Activated T-helper 2 cell treated with anti-CD3 and anti-CD28 coated beads, Interferon-gamma antibody, Interleukin-2, Interleukin-4, amounts not matched to agents 10 μg/mL and 5 μg/mL and 100 μg/mL, durations not matched to agents 14 hours and 24 hours and 36 hours (primary cell): ENCODE measurements around the gene KIF22. TPM values are rescaled to one million over a fixed set of nuclear protein-coding genes. Genes with fewer than 3 reads are reported as not detected.
A peak's percentile ranks its signal among the peaks of the same experiment; 100 is the strongest.

Experiments
- DNase-seq: peaks from one replicate; pipeline ENCODE4 v3.0.0; 2021; ENCODE audit warnings: low spot score
- H3K27ac Mint-ChIP-seq: one replicate; pipeline ENCODE4 v1.8.0; 2021; ENCODE audit warnings: mixed read lengths
- H3K27me3 Mint-ChIP-seq: one replicate; pipeline ENCODE4 v1.8.0; 2021; ENCODE audit warnings: low read depth, mixed read lengths
- H3K36me3 Mint-ChIP-seq: one replicate; pipeline ENCODE4 v1.8.0; 2021; ENCODE audit warnings: low read depth, mixed read lengths
- H3K4me1 Mint-ChIP-seq: one replicate; pipeline ENCODE4 v1.8.0; 2021; ENCODE audit warnings: low read depth, mixed read lengths
- H3K4me3 Mint-ChIP-seq: one replicate; pipeline ENCODE4 v1.8.0; 2021; ENCODE audit warnings: low read depth, mild to moderate bottlenecking, moderate library complexity, mixed read lengths
- H3K9me3 Mint-ChIP-seq: one replicate; pipeline ENCODE4 v1.8.0; 2021; ENCODE audit warnings: mixed read lengths
- intact Hi-C: fragments of 100-400 bp; cut with micrococcal nuclease; formaldehyde crosslinking; loops from one replicate; pipeline ENCODE4 v1.15.1; 2023
- total RNA-seq: library from RNA; stranded (reverse); gene quantifications from 2 replicates; pipeline ENCODE4 v1.2.3, GENCODE V29; 2022

The KIF22 gene
- total RNA-seq, 1 donor from 2014 or later, result 136 TPM

GRCh38 chr16:29815032-29815721 is 24.6 kb downstream of the KIF22 start:
- Mint-ChIP-seq H3K9me3 (no peaks in the 10 kb centered on the region), H3K36me3 (peaks cover 41% of the 10 kb centered on the region), H3K27ac (peak overlapping the region; percentile 94), H3K27me3 (peaks cover 1% of the 10 kb centered on the region), H3K4me1 (peaks cover 55% of the 10 kb centered on the region), H3K4me3 (peak overlapping the region; percentile 89)
- intact Hi-C loops, result no loop called here
- peak; percentile 49 for DNase-seq

DNA sequence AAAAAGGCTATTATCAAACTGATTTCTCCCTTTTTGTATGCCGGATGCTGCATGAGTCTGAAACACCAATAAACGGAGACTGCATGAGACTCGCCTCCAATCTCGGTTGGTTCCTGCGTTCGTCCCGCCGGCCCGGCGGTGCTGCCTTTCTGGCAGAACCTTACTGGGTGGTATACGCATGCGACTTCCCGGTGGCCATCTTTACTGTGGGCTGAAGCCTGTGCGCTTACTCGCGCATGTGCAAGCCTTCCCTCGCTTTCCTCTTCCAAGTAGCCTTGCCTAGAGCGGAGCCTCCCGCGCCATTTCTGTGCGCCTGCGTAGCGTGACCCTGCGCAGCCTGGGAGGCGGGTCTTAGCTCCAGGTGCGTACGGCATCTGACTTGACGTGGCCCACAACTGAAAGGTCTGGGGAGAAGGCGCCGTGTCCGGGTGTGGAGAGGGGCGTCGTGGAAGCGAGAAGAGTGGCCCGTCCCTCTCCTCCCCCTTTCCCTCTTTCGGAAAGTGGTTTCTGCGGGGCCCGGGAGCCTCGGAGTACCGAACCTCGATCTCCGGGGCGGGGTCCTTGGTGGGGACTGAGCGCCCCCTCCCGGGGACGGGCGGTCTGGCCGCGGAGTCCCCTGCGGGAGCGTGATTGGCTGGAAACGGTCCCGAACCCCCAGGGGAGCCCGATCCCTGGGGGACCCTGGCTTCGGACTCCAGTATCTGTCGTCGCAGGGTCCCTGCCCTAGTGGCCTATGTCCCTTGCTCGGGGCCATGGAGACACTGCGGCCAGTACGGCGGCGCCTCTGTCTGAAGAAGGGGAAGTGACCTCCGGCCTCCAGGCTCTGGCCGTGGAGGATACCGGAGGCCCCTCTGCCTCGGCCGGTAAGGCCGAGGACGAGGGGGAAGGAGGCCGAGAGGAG is 25.5 kb downstream of the KIF22 start, which contains the start of gene PAGR1:
TSS of gene PAGR1 (plus strand) at position 360 of the 901 bp plus-strand sequence. CDS start at position 734, 374 bp downstream.
- Mint-ChIP-seq H3K4me1 (peaks cover 46% of the 10 kb centered on the region), H3K36me3 (peaks cover 39% of the 10 kb centered on the region), H3K9me3 (no peaks in the 10 kb centered on the region), H3K4me3 (peak within 1 kb of the TSS; percentile 89), H3K27ac (peak within 1 kb of the TSS; percentile 94), H3K27me3 (peaks cover 1% of the 10 kb centered on the region)
- DNase-seq, result peak; percentile 99
- intact Hi-C loops, result loop anchor here (1.0 kb wide), 3 partner anchors 8 to 47 kb away; partner anchors contain the start of genes CDIPT and KIF22

GRCh38 chr16:29816694-29817441 is 26.3 kb downstream of the KIF22 start:
- Mint-ChIP-seq H3K4me1 (peaks cover 44% of the 10 kb centered on the region), H3K4me3 (peak overlapping the region; percentile 89), H3K36me3 (peaks cover 42% of the 10 kb centered on the region), H3K9me3 (no peaks in the 10 kb centered on the region), H3K27ac (peak overlapping the region; percentile 94), H3K27me3 (peaks cover 1% of the 10 kb centered on the region)
- intact Hi-C loops, result loop anchor here (1.0 kb wide), 3 partner anchors 9 to 46 kb away; partner anchors contain the start of genes CDIPT and KIF22
- peak; percentile 64 for DNase-seq

- no peak for DNase-seq
- Mint-ChIP-seq H3K36me3 (peaks cover 49% of the 10 kb centered on the region), H3K27me3 (no peaks in the 10 kb centered on the region), H3K9me3 (no peaks in the 10 kb centered on the region), H3K4me3 (peak overlapping the region; percentile 84), H3K4me1 (peaks cover 48% of the 10 kb centered on the region), H3K27ac (peak overlapping the region; percentile 80)
- intact Hi-C loops, result no loop called here
These were observed 27.5 kb downstream of the KIF22 start for GRCh38 chr16:29818082-29818481.

- peak overlapping the region; percentile 90 for H3K27ac Mint-ChIP-seq
- DNase-seq, result no peak
- peaks cover 43% of the 10 kb centered on the region for H3K4me1 Mint-ChIP-seq
- no peaks in the 10 kb centered on the region for H3K9me3 Mint-ChIP-seq
- intact Hi-C loops, result no loop called here
- peaks cover 49% of the 10 kb centered on the region for H3K36me3 Mint-ChIP-seq
- H3K27me3 Mint-ChIP-seq, result no peaks in the 10 kb centered on the region
- H3K4me3 Mint-ChIP-seq, result peak overlapping the region; percentile 97
These were observed 29.0 kb downstream of the KIF22 start for GRCh38 chr16:29819506-29819905.

DNA sequence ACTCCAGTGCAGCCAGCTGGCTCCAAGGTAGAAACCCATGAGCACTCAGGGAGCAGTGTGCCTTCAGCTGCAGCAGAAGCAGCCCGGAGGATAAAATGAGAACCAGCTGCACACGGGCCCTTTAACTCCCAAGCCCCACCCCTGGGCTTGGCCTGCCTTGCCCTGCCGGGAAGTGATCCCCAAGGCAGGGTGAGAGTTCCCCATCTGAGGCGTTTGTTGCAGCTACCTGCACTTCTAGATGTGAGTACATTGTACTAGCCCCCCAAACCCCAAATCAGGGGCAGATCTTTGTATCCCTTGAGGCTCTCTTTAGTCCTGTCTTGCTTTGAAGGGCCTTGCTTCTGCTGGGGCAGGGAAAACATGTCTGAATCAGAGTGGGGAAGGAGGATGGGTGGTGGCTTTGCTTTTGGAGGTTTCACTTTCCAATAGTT is 29.7 kb downstream of the KIF22 start, which contains the start of gene MVP:
TSS of gene MVP (plus strand) at position 192 of the 431 bp plus-strand sequence. CDS start 10,088 bp downstream, outside the sequence.
- intact Hi-C loops, result loop anchor here (1.0 kb wide), 1 partner anchor 12 kb away; no protein-coding TSS in a partner anchor
- peak; percentile 52 for DNase-seq
- no peaks in the 10 kb centered on the region for H3K9me3 Mint-ChIP-seq
- H3K36me3 Mint-ChIP-seq, result peaks cover 54% of the 10 kb centered on the region
- H3K4me3 Mint-ChIP-seq, result peak within 1 kb of the TSS; percentile 97
- no peaks in the 10 kb centered on the region for H3K27me3 Mint-ChIP-seq
- H3K4me1 Mint-ChIP-seq, result peaks cover 42% of the 10 kb centered on the region
- H3K27ac Mint-ChIP-seq, result peak within 1 kb of the TSS; percentile 90

DNA sequence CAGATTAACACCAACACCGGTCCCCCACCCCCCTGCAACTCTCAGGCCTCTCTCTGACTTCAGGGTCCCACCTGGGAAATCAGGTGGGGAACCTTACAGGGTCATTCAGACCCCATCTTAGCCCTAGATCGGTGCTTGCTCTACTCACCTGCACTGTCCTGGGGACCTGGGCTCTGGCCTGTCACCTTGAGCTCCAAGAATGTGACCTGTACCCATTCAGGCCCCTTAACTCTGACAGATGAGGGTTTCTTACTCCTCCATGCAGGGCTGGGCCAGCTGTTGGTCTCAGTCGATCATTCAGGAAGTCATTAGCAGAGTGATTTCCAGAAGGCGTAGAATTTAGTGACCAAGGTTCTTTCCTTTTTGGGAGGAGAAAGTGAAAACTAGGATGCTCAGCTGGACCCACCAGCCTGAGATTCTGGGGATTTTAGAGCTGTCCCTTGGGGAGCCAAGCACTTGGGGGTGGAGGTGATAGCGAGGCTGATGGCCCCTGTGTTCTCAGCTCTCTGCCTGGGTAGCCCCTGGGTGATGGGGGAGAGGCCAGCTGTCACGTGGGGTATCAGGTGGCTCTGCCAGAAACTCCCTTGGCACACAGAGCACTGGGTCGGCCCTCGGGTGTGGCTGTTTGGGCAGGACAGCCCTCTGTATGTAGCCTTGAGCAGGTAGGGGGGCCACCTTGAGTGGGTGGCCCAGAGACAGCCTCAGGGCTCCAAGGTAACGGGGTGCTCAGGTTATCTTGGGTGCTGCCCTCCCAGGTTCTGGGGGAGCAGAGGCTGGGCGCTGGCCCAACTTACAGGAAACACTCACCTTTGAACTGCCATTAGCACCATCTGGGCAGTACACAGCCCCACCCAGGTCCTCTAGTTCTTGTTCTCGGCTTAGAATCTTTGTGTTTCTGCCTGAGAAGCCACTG is 30.4 kb downstream of the KIF22 start:
- H3K36me3 Mint-ChIP-seq, result peaks cover 56% of the 10 kb centered on the region
- H3K4me1 Mint-ChIP-seq, result peaks cover 45% of the 10 kb centered on the region
- H3K4me3 Mint-ChIP-seq, result peak overlapping the region; percentile 97
- no peaks in the 10 kb centered on the region for H3K27me3 Mint-ChIP-seq
- DNase-seq, result no peak
- intact Hi-C loops, result loop anchor here (1.0 kb wide), 1 partner anchor 13 kb away; no protein-coding TSS in a partner anchor
- H3K27ac Mint-ChIP-seq, result peak overlapping the region; percentile 90
- H3K9me3 Mint-ChIP-seq, result no peaks in the 10 kb centered on the region

DNA sequence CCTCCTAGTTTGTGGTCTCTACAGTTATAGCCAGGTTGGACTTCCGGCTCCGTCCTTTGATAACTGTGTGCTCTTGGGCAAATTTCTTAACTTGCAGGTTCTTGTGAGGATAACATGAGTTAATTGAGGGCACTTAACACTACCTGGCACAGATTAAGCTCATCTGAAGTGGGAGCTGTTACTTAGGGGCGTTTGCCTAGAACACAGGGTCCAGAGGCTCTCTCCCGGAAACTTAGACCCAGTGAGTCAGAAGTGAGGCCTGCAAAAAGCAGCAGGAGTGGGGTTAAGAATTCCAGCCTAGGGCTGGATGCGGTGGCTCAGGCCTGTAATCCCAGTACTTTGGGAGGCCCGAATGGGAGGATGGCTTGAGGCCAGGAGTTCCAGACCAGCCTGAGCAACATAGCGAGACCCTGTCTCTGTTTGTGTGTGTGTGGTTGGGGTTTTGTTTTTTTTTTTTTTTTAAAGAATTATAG is 31.1 kb downstream of the KIF22 start:
- H3K4me1 Mint-ChIP-seq, result peaks cover 50% of the 10 kb centered on the region

DNA sequence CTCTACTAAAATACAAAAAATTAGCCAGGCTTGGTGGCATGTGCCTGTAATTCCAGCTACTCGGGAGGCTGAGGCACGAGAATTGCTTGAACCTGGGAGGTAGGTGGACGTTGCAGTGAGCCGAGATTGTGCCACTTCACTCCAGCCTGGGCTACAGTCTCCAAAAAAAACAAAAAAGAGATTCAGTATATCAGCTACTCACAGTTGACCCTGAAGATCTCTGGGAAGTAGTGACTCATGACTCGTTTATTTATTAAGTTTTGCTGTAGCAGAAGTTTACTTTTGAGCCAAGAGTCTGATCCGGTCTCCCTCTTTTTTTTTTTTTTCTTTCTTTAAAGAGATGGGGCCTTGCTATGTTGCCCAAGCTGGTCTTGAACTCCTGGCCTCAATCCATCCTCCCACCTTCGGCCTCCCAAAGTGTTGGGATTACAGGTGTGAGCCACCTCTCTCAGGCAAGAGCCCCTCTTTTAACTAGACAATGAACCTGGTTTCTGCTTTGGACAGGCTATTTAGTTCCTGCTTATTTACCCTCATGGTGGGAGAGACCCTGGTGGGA is 34.1 kb downstream of the KIF22 start:
- Mint-ChIP-seq H3K4me3 (peak overlapping the region; percentile 57), H3K27me3 (no peaks in the 10 kb centered on the region), H3K9me3 (no peaks in the 10 kb centered on the region), H3K36me3 (peaks cover 40% of the 10 kb centered on the region), H3K4me1 (peaks cover 42% of the 10 kb centered on the region), H3K27ac (peak overlapping the region; percentile 86)
- DNase-seq, result no peak
- intact Hi-C loops, result loop anchor here (1.0 kb wide), 1 partner anchor 16 kb away; no protein-coding TSS in a partner anchor

More for the DNA sequence above, 31.1 kb downstream of the KIF22 start:
- intact Hi-C loops, result no loop called here
- H3K9me3 Mint-ChIP-seq, result no peaks in the 10 kb centered on the region
- H3K4me3 Mint-ChIP-seq, result peak overlapping the region; percentile 97
- no peak for DNase-seq
- peak overlapping the region; percentile 90 for H3K27ac Mint-ChIP-seq
- H3K27me3 Mint-ChIP-seq, result no peaks in the 10 kb centered on the region
- peaks cover 55% of the 10 kb centered on the region for H3K36me3 Mint-ChIP-seq

DNA sequence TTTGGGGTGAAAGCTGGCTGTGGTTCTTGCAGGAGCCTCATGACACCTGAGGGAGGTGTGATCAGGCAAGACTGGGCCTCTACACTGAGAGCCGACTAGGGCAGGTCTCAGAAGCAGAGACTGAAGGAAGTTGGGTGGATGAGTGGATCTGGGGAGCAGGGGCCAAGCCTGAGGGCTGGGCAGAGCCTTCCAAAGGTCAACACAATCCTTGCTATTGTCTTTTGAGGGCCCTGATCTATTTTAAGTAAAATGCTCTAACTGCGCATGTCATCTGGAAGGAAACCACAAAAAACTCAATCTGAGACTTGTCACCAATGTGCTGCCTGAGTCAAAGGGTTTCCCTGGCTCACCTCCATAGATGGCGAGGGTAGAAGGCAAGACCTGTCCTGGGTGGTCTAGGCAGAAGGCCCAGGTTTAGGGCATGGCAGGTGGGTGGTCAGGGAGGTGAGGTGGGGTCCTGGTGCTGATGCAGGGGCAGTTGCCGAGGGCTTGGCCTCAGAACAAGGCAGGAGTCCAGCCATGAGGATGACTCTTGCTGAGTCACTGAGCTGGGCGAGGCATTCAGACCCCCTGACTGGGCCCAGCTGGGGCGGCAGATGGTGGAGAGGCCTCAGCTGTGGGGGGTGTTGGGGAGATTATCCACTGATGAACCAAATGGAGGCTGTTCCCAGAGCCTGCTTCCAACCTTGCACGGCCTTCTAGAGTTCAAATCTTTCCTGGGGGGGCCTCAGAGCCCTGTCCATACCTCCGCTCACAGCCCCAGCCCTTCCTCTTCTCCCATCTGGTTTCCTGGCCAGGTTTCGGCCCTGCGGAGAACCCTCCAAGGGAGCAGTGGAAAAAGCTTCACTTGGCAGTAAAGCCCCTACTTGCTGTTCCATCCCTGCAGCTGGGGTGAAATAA is 34.8 kb downstream of the KIF22 start:
- H3K9me3 Mint-ChIP-seq, result no peaks in the 10 kb centered on the region
- H3K4me1 Mint-ChIP-seq, result peaks cover 37% of the 10 kb centered on the region
- no peak for DNase-seq
- peak overlapping the region; percentile 57 for H3K4me3 Mint-ChIP-seq
- peak overlapping the region; percentile 86 for H3K27ac Mint-ChIP-seq
- H3K27me3 Mint-ChIP-seq, result no peaks in the 10 kb centered on the region
- intact Hi-C loops, result loop anchor here (1.0 kb wide), 1 partner anchor 17 kb away; no protein-coding TSS in a partner anchor
- H3K36me3 Mint-ChIP-seq, result peaks cover 39% of the 10 kb centered on the region
